GM12878 (cell line): ENCODE measurements around the gene TUSC7. TPM values are rescaled to one million over a fixed set of nuclear protein-coding genes. Genes with fewer than 3 reads are reported as not detected.

Source experiments
- ATAC-seq: fragments of 200-7000 bp; cut with Tn5 transposase; 3 replicates; pipeline ENCODE4 v1.9.1; 2020; ENCODE audit warnings: mild to moderate bottlenecking, moderate library complexity
- BruUV-seq: library from RNA; stranded (reverse); fragments of 400-500 nt; replicated peaks from 2 replicates; lab custom pipeline; 2021; lab: Mats Ljungman, UMichigan
- CTCF ChIA-PET: fragments of 300-600 bp; sonication (Branson Sonifier 250); formaldehyde crosslinking; extraction: SDS; loops from one replicate; lab custom pipeline; 2021; ENCODE audit warnings: inconsistent platforms; lab: Yijun Ruan, JAX
- POLR2A ChIA-PET: fragments of 350-600 bp; formaldehyde crosslinking; extraction: SDS; loops from one replicate; lab custom pipeline; 2021; ENCODE audit warnings: inconsistent platforms; lab: Charles Lee
- RAD21 ChIA-PET: fragments of 300-600 bp; sonication (Branson Sonifier 250); formaldehyde crosslinking; loops from one replicate; lab custom pipeline; 2023; ENCODE audit warnings: antibody characterized with exemption; ENCODE audit not compliant: unreplicated experiment; lab: Charles Lee
- SMC1A ChIA-PET: fragments of 300-600 bp; sonication (Branson Sonifier 250); formaldehyde crosslinking; loops from one replicate; lab custom pipeline; 2023; ENCODE audit not compliant: unreplicated experiment, uncharacterized antibody; lab: Charles Lee
- DNase-seq: peaks from one replicate; pipeline ENCODE4 v3.0.0-alpha.2; 2011; ENCODE audit warnings: low read depth, low spot score
- FAIRE-seq: peaks from 3 replicates; lab custom pipeline; 2011; peaks lifted over from hg19 to GRCh38; lab: Jason Lieb, UNC
- H2AFZ ChIP-seq: 2 replicates; pipeline ENCODE4 v1.6.0; 2011; ENCODE audit warnings: low read depth, low read length, control low read depth; ENCODE audit not compliant: control insufficient read depth
- H3K27ac ChIP-seq: 2 replicates; pipeline ENCODE4 v1.5.1; 2011; ENCODE audit warnings: control low read depth; ENCODE audit not compliant: control insufficient read depth, insufficient read depth
- H3K27me3 ChIP-seq, 2 experiments: replicated peaks in 1 of 2; 2 replicates each; pipeline versions ENCODE4 v1.6.0 to v1.6.1; 2011; ENCODE audit warnings: low read length in 1 of 2; ENCODE audit not compliant: control insufficient read depth in 2 of 2, insufficient read depth in 2 of 2
- H3K36me3 ChIP-seq, 2 experiments: 2 replicates each; pipeline ENCODE4 v1.5.1; 2011; ENCODE audit warnings: low read length in 1 of 2; ENCODE audit not compliant: control insufficient read depth in 2 of 2, insufficient read depth in 2 of 2
- H3K4me1 ChIP-seq: 2 replicates; pipeline ENCODE4 v1.6.1; 2011; ENCODE audit warnings: mild to moderate bottlenecking, low read length, moderate library complexity, mixed read lengths; ENCODE audit not compliant: control insufficient read depth, insufficient read depth
- H3K4me2 ChIP-seq: 2 replicates; pipeline ENCODE4 v1.6.0; 2011; ENCODE audit warnings: control low read depth; ENCODE audit not compliant: control insufficient read depth, insufficient read depth
- H3K4me3 ChIP-seq: fragments of 200-600 bp; sonication (generic); 2 replicates; pipeline ENCODE4 v1.5.1; 2016
- H3K79me2 ChIP-seq: 2 replicates; pipeline ENCODE4 v1.6.0; 2011; ENCODE audit warnings: low read length; ENCODE audit not compliant: control insufficient read depth, insufficient read depth
- H3K9ac ChIP-seq: 2 replicates; pipeline ENCODE4 v1.8.0; 2011; ENCODE audit warnings: low read length, control low read depth, mixed read lengths; ENCODE audit not compliant: control insufficient read depth, insufficient read depth
- H3K9me3 ChIP-seq: replicated peaks from 3 replicates; pipeline ENCODE4 v1.5.1; 2011; ENCODE audit warnings: mild to moderate bottlenecking, low read length; ENCODE audit not compliant: control insufficient read depth, insufficient read depth
- H4K20me1 ChIP-seq: 2 replicates; pipeline ENCODE4 v1.6.0; 2011; ENCODE audit not compliant: control insufficient read depth, insufficient read depth
- FOXK2 ChIP-seq: fragments of 450-650 bp; IDR thresholded peaks from 2 replicates; pipeline ENCODE4 v1.6.1; 2017; ENCODE audit warnings: mild to moderate bottlenecking, moderate library complexity
- MEF2B ChIP-seq: fragments of 450-650 bp; IDR thresholded peaks from 2 replicates; pipeline ENCODE4 v1.6.1; 2018; ENCODE audit warnings: mild to moderate bottlenecking, moderate library complexity; ENCODE audit not compliant: partially characterized antibody, poor library complexity, severe bottlenecking
- NFYB ChIP-seq: IDR thresholded peaks from 2 replicates; pipeline ENCODE4 v1.6.1; 2011; ENCODE audit warnings: low read depth, mild to moderate bottlenecking, low read length, improper control_type of control experiment, moderate library complexity; ENCODE audit not compliant: insufficient read depth
- SMC3 ChIP-seq: IDR thresholded peaks from 2 replicates; pipeline ENCODE4 v1.6.1; 2011; ENCODE audit warnings: low read length, improper control_type of control experiment, borderline replicate concordance
- STAT3 ChIP-seq: IDR thresholded peaks from 2 replicates; pipeline ENCODE4 v1.6.1; 2011; ENCODE audit warnings: low read depth, low read length, improper control_type of control experiment
- whole genome bisulfite sequencing: methylation state at CpG from one replicate; pipeline ENCODE4 v1.1.6; 2016; ENCODE audit warnings: low lambda C conversion rate; ENCODE audit not compliant: insufficient replicate concordance, insufficient coverage; ENCODE audit errors: missing lambda C conversion rate; 5-methylcytosine and 5-hydroxymethylcytosine counted together
- in situ Hi-C: fragments of 300-500 bp; cut with MboI; formaldehyde crosslinking; loops from 9 replicates; pipeline ENCODE4 v1.14.3; 2018; ENCODE audit warnings: mixed read lengths
- intact Hi-C: fragments of 100-400 bp; cut with micrococcal nuclease; formaldehyde crosslinking; loops from one replicate; pipeline ENCODE4 v1.14.2; 2022; ENCODE audit not compliant: unreplicated experiment
- polyA plus RNA-seq, 11 experiments: library from polyadenylated mRNA; depleted of rRNA in 4 of 11; unstranded in 6 of 11; stranded (reverse) in 5 of 11; fragments of >200 nt; fragmentation: Nextera tagmentation in 4 of 11; fragmentation: Illumina TruSeq in 1 of 11; extraction: Ambion mirVana in 4 of 11; extraction: Trizol in 1 of 11; gene quantifications; 1 replicate in 1 of 11; 2 replicates in 10 of 11; pipeline versions ENCODE4 v1.2.1 to v1.2.3, GENCODE V29; 2011 to 2016; ENCODE audit warnings: inconsistent platforms in 2 of 11, missing spikeins in 2 of 11, low read depth in 1 of 11
- total RNA-seq, 4 experiments: library from RNA; depleted of rRNA in 3 of 4; stranded (reverse); fragments of >200 nt in 3 of 4; fragmentation: Illumina TruSeq in 1 of 4; extraction: Trizol in 1 of 4; gene quantifications; 2 replicates each; pipeline versions ENCODE4 v1.2.1 to v1.2.3, GENCODE V29; 2013 to 2021
- TF ChIP-seq, protein P1 (sequence below): fragments of 450-650 bp; IDR thresholded peaks from 2 replicates; pipeline ENCODE4 v1.6.1; 2017; ENCODE audit warnings: mild to moderate bottlenecking
- TF ChIP-seq, protein P2 (sequence below): fragments of 450-650 bp; conservative IDR thresholded peaks from 2 replicates; pipeline ENCODE4 v1.6.1; 2017; ENCODE audit warnings: mild to moderate bottlenecking, moderate library complexity
- TF ChIP-seq, protein P3 (sequence below): fragments of 450-650 bp; IDR thresholded peaks from 2 replicates; pipeline ENCODE4 v1.6.1; 2017; ENCODE audit warnings: mild to moderate bottlenecking, moderate library complexity
- TF ChIP-seq, protein P4 (sequence below): IDR thresholded peaks from 2 replicates; pipeline ENCODE4 v1.6.1; 2012; ENCODE audit warnings: improper control_type of control experiment, low read depth, low read length; ENCODE audit not compliant: insufficient replicate concordance

TUSC7 gene
- total and polyA plus RNA-seq, 10 of the 15 experiments (the other 5 are each of a cell fraction or from before 2014, with no cell fraction given), result not detected

DNA sequence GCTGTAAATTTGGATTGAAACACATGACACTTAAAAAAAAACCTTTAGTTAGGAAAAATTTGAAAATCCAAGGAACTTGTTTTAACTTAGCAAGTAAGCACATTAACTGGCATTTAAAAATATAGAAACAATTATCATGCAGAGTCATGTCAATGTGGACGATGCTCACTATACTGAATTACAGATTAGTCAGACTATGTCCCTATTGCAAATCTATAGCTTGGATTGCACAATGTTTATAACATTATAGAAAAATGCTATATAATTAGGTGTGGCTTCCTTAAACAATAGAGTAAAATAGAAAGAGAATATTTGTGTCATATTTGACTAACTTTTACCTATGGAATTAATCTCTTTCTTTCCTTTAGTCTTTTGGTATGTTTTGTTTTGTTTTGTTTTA lies 48.4 kb upstream of the TUSC7 start:
- in situ Hi-C loops, result no loop called here
- H2AFZ ChIP-seq, result no peak overlapping the region
- TF ChIP-seq, protein P1, sequence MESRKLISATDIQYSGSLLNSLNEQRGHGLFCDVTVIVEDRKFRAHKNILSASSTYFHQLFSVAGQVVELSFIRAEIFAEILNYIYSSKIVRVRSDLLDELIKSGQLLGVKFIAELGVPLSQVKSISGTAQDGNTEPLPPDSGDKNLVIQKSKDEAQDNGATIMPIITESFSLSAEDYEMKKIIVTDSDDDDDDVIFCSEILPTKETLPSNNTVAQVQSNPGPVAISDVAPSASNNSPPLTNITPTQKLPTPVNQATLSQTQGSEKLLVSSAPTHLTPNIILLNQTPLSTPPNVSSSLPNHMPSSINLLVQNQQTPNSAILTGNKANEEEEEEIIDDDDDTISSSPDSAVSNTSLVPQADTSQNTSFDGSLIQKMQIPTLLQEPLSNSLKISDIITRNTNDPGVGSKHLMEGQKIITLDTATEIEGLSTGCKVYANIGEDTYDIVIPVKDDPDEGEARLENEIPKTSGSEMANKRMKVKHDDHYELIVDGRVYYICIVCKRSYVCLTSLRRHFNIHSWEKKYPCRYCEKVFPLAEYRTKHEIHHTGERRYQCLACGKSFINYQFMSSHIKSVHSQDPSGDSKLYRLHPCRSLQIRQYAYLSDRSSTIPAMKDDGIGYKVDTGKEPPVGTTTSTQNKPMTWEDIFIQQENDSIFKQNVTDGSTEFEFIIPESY, result no peak
- no peak for TF ChIP-seq SMC3
- TF ChIP-seq, protein P2, sequence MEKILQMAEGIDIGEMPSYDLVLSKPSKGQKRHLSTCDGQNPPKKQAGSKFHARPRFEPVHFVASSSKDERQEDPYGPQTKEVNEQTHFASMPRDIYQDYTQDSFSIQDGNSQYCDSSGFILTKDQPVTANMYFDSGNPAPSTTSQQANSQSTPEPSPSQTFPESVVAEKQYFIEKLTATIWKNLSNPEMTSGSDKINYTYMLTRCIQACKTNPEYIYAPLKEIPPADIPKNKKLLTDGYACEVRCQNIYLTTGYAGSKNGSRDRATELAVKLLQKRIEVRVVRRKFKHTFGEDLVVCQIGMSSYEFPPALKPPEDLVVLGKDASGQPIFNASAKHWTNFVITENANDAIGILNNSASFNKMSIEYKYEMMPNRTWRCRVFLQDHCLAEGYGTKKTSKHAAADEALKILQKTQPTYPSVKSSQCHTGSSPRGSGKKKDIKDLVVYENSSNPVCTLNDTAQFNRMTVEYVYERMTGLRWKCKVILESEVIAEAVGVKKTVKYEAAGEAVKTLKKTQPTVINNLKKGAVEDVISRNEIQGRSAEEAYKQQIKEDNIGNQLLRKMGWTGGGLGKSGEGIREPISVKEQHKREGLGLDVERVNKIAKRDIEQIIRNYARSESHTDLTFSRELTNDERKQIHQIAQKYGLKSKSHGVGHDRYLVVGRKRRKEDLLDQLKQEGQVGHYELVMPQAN, result no peak
- TF ChIP-seq, protein P3, sequence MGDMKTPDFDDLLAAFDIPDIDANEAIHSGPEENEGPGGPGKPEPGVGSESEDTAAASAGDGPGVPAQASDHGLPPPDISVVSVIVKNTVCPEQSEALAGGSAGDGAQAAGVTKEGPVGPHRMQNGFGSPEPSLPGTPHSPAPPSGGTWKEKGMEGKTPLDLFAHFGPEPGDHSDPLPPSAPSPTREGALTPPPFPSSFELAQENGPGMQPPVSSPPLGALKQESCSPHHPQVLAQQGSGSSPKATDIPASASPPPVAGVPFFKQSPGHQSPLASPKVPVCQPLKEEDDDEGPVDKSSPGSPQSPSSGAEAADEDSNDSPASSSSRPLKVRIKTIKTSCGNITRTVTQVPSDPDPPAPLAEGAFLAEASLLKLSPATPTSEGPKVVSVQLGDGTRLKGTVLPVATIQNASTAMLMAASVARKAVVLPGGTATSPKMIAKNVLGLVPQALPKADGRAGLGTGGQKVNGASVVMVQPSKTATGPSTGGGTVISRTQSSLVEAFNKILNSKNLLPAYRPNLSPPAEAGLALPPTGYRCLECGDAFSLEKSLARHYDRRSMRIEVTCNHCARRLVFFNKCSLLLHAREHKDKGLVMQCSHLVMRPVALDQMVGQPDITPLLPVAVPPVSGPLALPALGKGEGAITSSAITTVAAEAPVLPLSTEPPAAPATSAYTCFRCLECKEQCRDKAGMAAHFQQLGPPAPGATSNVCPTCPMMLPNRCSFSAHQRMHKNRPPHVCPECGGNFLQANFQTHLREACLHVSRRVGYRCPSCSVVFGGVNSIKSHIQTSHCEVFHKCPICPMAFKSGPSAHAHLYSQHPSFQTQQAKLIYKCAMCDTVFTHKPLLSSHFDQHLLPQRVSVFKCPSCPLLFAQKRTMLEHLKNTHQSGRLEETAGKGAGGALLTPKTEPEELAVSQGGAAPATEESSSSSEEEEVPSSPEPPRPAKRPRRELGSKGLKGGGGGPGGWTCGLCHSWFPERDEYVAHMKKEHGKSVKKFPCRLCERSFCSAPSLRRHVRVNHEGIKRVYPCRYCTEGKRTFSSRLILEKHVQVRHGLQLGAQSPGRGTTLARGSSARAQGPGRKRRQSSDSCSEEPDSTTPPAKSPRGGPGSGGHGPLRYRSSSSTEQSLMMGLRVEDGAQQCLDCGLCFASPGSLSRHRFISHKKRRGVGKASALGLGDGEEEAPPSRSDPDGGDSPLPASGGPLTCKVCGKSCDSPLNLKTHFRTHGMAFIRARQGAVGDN, result no peak
- no peak for TF ChIP-seq MEF2B
- TF ChIP-seq STAT3, result no peak
- no peak for TF ChIP-seq NFYB
- no peak for TF ChIP-seq FOXK2
- TF ChIP-seq, protein P4, sequence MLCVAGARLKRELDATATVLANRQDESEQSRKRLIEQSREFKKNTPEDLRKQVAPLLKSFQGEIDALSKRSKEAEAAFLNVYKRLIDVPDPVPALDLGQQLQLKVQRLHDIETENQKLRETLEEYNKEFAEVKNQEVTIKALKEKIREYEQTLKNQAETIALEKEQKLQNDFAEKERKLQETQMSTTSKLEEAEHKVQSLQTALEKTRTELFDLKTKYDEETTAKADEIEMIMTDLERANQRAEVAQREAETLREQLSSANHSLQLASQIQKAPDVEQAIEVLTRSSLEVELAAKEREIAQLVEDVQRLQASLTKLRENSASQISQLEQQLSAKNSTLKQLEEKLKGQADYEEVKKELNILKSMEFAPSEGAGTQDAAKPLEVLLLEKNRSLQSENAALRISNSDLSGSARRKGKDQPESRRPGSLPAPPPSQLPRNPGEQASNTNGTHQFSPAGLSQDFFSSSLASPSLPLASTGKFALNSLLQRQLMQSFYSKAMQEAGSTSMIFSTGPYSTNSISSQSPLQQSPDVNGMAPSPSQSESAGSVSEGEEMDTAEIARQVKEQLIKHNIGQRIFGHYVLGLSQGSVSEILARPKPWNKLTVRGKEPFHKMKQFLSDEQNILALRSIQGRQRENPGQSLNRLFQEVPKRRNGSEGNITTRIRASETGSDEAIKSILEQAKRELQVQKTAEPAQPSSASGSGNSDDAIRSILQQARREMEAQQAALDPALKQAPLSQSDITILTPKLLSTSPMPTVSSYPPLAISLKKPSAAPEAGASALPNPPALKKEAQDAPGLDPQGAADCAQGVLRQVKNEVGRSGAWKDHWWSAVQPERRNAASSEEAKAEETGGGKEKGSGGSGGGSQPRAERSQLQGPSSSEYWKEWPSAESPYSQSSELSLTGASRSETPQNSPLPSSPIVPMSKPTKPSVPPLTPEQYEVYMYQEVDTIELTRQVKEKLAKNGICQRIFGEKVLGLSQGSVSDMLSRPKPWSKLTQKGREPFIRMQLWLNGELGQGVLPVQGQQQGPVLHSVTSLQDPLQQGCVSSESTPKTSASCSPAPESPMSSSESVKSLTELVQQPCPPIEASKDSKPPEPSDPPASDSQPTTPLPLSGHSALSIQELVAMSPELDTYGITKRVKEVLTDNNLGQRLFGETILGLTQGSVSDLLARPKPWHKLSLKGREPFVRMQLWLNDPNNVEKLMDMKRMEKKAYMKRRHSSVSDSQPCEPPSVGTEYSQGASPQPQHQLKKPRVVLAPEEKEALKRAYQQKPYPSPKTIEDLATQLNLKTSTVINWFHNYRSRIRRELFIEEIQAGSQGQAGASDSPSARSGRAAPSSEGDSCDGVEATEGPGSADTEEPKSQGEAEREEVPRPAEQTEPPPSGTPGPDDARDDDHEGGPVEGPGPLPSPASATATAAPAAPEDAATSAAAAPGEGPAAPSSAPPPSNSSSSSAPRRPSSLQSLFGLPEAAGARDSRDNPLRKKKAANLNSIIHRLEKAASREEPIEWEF, result no peak
- H3K4me1 ChIP-seq, result no peaks in the 10 kb centered on the region
- H3K27ac ChIP-seq, result no peak overlapping the region
- DNase-seq (no peak), FAIRE-seq (no peak), ATAC-seq (no peak)
- 0% methylated on average over 1 of the region's 1 CpG for WGBS
- no peak overlapping the region for H3K9ac ChIP-seq
- no peak overlapping the region for H3K4me3 ChIP-seq
- POLR2A ChIA-PET, result no interaction called here
- CTCF ChIA-PET, result interaction anchor here (0.7 to 1.3 kb wide), 2 partner anchors 45 to 127 kb away, joined by 3 to 4 read pairs; no protein-coding TSS in a partner anchor
- SMC1A ChIA-PET, result interaction anchor here (1.1 to 1.8 kb wide), 2 partner anchors 9 to 10 kb away, joined by 4 to 8 read pairs; no protein-coding TSS in a partner anchor
- intact Hi-C loops, result no loop called here
- no peaks in the 10 kb centered on the region for H3K36me3 ChIP-seq
- H3K4me2 ChIP-seq, result no peak overlapping the region
- no TSS peak for BruUV-seq
- RAD21 ChIA-PET, result no interaction called here
- no peaks in the 10 kb centered on the region for H4K20me1 ChIP-seq
- no peaks in the 10 kb centered on the region for H3K27me3 ChIP-seq
- H3K79me2 ChIP-seq, result no peaks in the 10 kb centered on the region
- H3K9me3 ChIP-seq, result no peaks in the 10 kb centered on the region
